ENCODE data around the gene NKIRAS2.

Gene NKIRAS2

GRCh38 chr17:41974658-41975057, 45.2 kb upstream of the NKIRAS2 start:
- TF ChIP-seq PPARA (CRISPR knock-in tag; IDR thresholded peaks at IDR 0.05; ENCODE audit: borderline replicate concordance) (no peak), SNAI2 (CRISPR knock-in tag; IDR thresholded peaks at IDR 0.05) (no peak), ZNF8 (CRISPR knock-in tag; IDR thresholded peaks at IDR 0.05) (no peak), ZFP30 (CRISPR knock-in tag; IDR thresholded peaks at IDR 0.05) (no peak), BACH2 (CRISPR knock-in tag; IDR thresholded peaks at IDR 0.05; ENCODE audit: borderline replicate concordance) (no peak), CREB5 (CRISPR knock-in tag; IDR thresholded peaks at IDR 0.05; ENCODE audit: low read depth) (no peak), ZNF565 (CRISPR knock-in tag; conservative IDR thresholded peaks at IDR 0.05; ENCODE audit: low read depth) (no peak), POU6F1 (CRISPR knock-in tag; IDR thresholded peaks at IDR 0.05; ENCODE audit: borderline replicate concordance, low read depth) (no peak), CSDC2 (CRISPR knock-in tag; IDR thresholded peaks at IDR 0.05) (no peak), ESRRG (CRISPR knock-in tag; IDR thresholded peaks at IDR 0.05) (no peak), GLIS3 (CRISPR knock-in tag; IDR thresholded peaks at IDR 0.05) (no peak), TCF4 (CRISPR knock-in tag; IDR thresholded peaks at IDR 0.05; ENCODE audit: borderline replicate concordance) (no peak), ARNTL (CRISPR knock-in tag; IDR thresholded peaks at IDR 0.05; ENCODE audit: borderline replicate concordance, low read depth) (no peak), TOX (CRISPR knock-in tag; IDR thresholded peaks at IDR 0.05; ENCODE audit: borderline replicate concordance) (no peak)
- no peak for ATAC-seq

- no peak for TF ChIP-seq ISL1 (CRISPR knock-in tag; IDR thresholded peaks at IDR 0.05)
- no peak for TF ChIP-seq ZNF8 (CRISPR knock-in tag; IDR thresholded peaks at IDR 0.05)
- ATAC-seq = no peak
Observed at GRCh38 chr17:41975099-41976083, 44.5 kb upstream of the NKIRAS2 start.

GRCh38 chr17:41976142-41976768, 43.6 kb upstream of the NKIRAS2 start:
- no peak for TF ChIP-seq TOX (CRISPR knock-in tag; IDR thresholded peaks at IDR 0.05; ENCODE audit: borderline replicate concordance)
- ATAC-seq = no peak

GRCh38 chr17:41977991-41978390, 41.9 kb upstream of the NKIRAS2 start:
- no peak for TF ChIP-seq ZFP3 (CRISPR knock-in tag; IDR thresholded peaks at IDR 0.05)
- TF ChIP-seq ESRRG (CRISPR knock-in tag; IDR thresholded peaks at IDR 0.05) = no peak
- TF ChIP-seq CREB5 (CRISPR knock-in tag; IDR thresholded peaks at IDR 0.05; ENCODE audit: low read depth) = no peak
- no peak for TF ChIP-seq ISL1 (CRISPR knock-in tag; IDR thresholded peaks at IDR 0.05)
- TF ChIP-seq TCF4 (CRISPR knock-in tag; IDR thresholded peaks at IDR 0.05; ENCODE audit: borderline replicate concordance) = no peak
- no peak for TF ChIP-seq OSR1 (CRISPR knock-in tag; IDR thresholded peaks at IDR 0.05)
- no peak for TF ChIP-seq CSDC2 (CRISPR knock-in tag; IDR thresholded peaks at IDR 0.05)
- no peak for TF ChIP-seq PATZ1 (CRISPR knock-in tag; IDR thresholded peaks at IDR 0.05; ENCODE audit: borderline replicate concordance)
- no peak for TF ChIP-seq ZC3H10 (CRISPR knock-in tag; IDR thresholded peaks at IDR 0.05)
- no peak for TF ChIP-seq ZNF565 (CRISPR knock-in tag; conservative IDR thresholded peaks at IDR 0.05; ENCODE audit: low read depth)
- no peak for TF ChIP-seq TSHZ2 (CRISPR knock-in tag; IDR thresholded peaks at IDR 0.05)
- ATAC-seq = no peak
